ENCODE measurements around the gene MTERF4. TPM values are rescaled to one million over a fixed set of nuclear protein-coding genes. Genes with fewer than 3 reads are reported as not detected.

MTERF4 gene
- total RNA-seq, 1 experiment from 2014 or later, result 32.4 TPM

DNA sequence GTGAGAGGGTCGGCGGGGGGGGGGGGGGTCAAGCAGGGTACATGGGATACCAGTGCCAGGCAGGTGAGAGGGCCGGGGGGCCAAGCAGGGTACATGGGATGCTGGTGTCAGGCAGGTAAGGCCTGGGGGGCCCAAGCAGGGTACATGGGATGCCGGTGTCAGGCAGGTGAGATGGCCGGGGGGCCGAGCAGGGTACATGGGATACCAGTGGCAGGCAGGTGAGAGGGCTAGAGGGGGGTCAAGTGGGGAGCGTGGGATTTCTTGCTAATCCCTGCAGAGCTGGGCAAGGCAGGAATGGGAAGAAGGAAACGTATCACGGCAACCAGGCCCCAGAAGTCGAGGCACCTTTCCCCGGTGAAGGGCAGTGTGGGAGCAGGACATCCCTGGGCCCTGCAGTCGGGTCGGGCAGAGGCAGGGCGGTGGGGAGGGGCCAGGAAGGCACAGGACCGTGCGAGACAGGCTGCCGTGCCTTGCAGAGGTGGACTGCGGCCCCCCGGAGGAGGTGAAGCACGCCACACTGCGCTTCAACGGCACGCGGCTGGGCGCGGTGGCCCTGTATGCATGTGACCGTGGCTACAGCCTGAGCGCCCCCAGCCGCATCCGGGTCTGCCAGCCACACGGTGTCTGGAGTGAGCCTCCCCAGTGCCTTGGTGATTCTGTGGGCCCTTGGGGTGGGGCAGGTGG is 49.3 kb downstream of the MTERF4 start:
- Histone ChIP-seq H3K27me3 (ENCODE audit: control insufficient read depth, insufficient read depth, low read length) (no peaks in the 10 kb centered on the region), H3K4me3 (ENCODE audit: insufficient read depth, low read depth, low read length) (no peak overlapping the region), H3K36me3 (replicated peaks; ENCODE audit: control insufficient read depth, insufficient read depth, low read length) (no peaks in the 10 kb centered on the region)
- DNase-seq, result peak; percentile 45

- no peaks in the 10 kb centered on the region for H3K27me3 ChIP-seq (ENCODE audit: control insufficient read depth, insufficient read depth, low read length)
- H3K36me3 ChIP-seq (replicated peaks; ENCODE audit: control insufficient read depth, insufficient read depth, low read length), result no peaks in the 10 kb centered on the region
- H3K4me3 ChIP-seq (ENCODE audit: insufficient read depth, low read depth, low read length), result no peak overlapping the region
- DNase-seq, result no peak
Measured at GRCh38 chr2:241051578-241052487, 50.3 kb downstream of the MTERF4 start.

DNA sequence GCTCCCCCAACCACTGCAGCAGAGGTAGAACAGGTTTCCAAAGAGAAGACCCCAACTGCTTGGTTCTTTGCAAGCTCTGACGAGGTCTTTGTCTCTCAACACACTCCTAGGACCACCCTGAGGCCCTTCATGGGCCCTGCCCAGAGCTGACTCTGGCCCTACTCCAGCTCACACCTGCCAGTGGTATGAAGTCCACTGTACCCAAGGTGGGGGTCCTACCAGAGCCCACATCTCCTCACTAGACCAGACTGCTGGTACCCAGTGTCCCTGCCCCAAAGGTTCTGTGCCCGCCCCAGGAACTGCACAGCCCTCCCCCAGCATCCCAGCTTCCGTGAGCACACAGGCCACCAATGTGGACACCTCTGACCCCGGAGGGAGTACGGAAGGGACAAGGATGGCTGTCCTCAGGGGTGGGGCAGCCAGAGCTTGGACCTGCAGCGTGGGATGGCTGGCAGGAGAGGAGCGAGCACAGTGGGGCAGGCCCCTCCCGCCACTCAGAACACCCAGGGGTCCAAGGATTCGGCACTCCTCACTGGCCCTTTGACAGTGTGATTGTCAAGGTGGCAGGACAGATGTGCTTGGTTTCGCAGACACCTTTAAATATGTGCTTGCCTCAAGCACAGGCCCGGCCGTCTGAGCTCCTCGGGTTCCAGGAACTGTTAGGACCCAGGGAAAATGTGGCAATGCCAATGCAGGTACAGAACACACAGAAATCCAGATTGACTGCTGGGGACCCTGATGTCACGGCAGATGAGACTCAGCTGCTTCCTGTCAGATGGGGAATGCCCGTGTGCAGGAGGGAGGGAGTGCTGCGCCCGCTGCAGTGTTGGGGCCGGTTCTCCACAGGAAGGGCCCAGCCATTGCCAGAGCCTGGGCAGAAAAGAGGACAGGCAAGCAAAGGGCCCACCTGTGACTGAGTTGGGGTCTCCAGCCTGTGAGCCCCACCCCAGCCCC is 51.2 kb downstream of the MTERF4 start:
- Histone ChIP-seq H3K27me3 (ENCODE audit: control insufficient read depth, insufficient read depth, low read length) (no peaks in the 10 kb centered on the region), H3K4me3 (ENCODE audit: insufficient read depth, low read depth, low read length) (no peak overlapping the region), H3K36me3 (replicated peaks; ENCODE audit: control insufficient read depth, insufficient read depth, low read length) (no peaks in the 10 kb centered on the region)
- DNase-seq, result no peak

DNA sequence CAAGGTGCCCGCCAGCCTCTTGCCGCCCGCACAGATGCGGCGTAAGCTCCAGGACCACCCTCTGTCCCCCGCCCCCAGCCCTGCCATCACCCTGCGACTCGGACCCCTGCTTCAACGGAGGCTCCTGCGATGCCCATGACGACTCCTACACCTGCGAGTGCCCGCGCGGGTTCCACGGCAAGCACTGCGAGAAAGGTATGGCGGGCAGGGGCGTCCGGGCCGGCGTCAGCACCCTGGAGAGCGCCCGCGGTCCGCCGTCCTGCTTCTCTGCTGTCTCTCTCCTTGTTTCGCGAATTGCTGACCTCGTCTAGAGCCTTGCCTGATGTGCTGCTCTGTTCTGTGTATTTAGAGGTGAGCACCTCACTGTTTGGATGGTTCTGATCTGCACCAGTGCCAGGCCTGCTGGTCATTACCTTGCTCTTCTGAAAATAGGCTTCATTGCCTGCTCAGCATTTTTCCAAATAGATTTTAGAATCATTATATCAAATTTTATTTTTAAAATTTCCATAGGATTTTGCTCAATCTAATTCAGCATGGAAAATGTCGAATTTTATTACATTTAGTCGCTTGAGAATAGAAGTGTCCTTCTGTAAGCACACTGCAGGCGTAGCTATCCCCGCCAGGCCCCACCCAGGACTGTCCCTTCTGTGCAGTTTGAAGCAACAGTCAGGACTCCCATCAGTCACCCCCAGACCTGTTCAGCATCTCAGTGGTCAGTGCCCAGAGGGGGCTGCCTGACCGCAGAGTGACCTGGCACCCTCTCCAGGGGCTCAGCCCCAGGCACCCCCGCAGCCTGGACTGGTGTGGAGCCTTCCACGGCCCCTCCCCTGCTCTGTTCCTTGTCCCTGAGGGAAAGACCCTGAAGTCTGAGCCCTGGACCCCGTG is 52.1 kb downstream of the MTERF4 start:
- Histone ChIP-seq H3K27me3 (ENCODE audit: control insufficient read depth, insufficient read depth, low read length) (no peaks in the 10 kb centered on the region), H3K4me3 (ENCODE audit: insufficient read depth, low read depth, low read length) (no peak overlapping the region), H3K36me3 (replicated peaks; ENCODE audit: control insufficient read depth, insufficient read depth, low read length) (no peaks in the 10 kb centered on the region)
- peak; percentile 92 for DNase-seq

- H3K27me3 ChIP-seq (ENCODE audit: control insufficient read depth, insufficient read depth, low read length), result no peaks in the 10 kb centered on the region
- peak; percentile 19 for DNase-seq
- H3K36me3 ChIP-seq (replicated peaks; ENCODE audit: control insufficient read depth, insufficient read depth, low read length), result no peaks in the 10 kb centered on the region
Measured at GRCh38 chr2:241048949-241049343, 53.1 kb downstream of the MTERF4 start.

DNA sequence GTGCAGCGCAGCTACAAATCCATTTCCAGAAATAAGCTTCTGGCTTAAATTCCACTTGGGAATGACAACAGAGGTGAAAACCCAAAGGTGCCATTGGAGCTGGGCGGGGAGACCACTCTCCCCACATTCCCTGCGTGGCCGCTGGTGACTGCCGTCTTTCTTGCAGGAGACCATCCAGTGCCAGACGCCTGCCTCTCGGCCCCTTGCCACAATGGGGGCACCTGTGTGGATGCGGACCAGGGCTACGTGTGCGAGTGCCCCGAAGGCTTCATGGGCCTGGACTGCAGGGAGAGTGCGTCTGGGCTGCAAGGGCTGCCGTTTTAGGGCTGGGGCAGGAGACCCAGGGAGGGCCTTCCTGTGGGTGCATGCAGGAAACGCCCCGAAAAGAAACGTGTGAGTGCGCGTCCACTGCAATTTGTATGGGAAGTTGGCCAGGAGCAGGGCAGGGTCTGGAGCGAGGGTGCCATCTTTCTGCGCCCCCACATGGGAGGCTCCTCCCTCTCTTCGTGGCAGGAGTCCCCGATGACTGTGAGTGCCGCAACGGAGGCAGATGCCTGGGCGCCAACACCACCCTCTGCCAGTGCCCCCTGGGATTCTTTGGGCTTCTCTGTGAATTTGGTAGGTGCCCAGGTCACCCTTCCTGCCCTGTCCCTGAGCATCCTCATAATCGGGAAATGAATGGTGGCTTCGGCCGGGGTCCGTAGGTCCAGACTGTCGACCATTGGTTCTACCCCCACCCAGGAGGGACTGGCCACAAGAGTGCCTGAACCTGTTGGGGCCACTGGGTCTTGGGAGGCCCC is 53.7 kb downstream of the MTERF4 start:
- no peak for DNase-seq
- H3K36me3 ChIP-seq (replicated peaks; ENCODE audit: control insufficient read depth, insufficient read depth, low read length), result no peaks in the 10 kb centered on the region
- H3K27me3 ChIP-seq (ENCODE audit: control insufficient read depth, insufficient read depth, low read length), result no peaks in the 10 kb centered on the region
- H3K4me3 ChIP-seq (ENCODE audit: insufficient read depth, low read depth, low read length), result no peak overlapping the region

More at GRCh38 chr2:241048949-241049343, 53.1 kb downstream of the MTERF4 start:
- H3K4me3 ChIP-seq (ENCODE audit: insufficient read depth, low read depth, low read length), result no peak overlapping the region

DNA sequence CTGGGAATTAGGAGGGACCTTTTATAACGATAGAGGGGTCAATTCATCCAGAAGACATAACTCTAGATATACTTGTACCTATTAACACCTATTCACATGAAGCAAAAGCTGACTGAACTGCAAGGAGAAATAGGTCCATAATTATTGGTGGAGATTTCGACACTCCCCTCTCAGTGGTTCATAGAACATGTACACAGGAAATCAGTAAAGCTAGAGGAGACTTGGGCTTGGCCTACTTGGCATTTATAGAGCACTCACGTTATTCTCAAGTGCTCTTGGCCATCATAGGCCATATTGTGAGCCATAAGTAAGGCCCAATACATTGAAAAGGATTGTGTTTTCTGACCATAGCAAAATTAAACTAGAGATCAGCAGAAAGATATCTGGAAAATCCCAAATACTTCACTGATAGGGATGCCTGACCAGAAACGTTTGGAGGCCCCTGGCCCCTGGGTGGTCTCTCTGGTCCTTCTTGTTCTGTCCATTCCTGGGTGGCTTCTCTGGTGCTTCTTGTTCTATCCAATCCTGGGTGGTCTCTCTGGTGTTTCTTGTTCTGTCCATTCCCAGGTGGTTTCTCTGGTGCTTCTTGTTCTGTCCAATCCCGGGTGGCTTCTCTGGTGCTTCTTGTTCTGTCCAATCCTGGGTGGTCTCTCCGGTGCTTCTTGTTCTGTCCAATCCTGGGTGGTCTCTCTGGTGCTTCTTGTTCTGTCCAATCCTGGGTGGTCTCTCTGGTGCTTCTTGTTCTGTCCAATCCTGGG is 54.7 kb downstream of the MTERF4 start:
- Histone ChIP-seq H3K36me3 (replicated peaks; ENCODE audit: control insufficient read depth, insufficient read depth, low read length) (no peaks in the 10 kb centered on the region), H3K27me3 (ENCODE audit: control insufficient read depth, insufficient read depth, low read length) (no peaks in the 10 kb centered on the region), H3K4me3 (ENCODE audit: insufficient read depth, low read depth, low read length) (no peak overlapping the region)
- DNase-seq, result no peak

Other genes starting within 250 kb of the MTERF4 start
- not detected in 2 replicates for gene AGXT, start 233.5 kb downstream of the MTERF4 start, total RNA-seq (2014; rRNA removed; shearing (Covaris generic))
- not detected in 2 replicates for gene MAB21L4, start 206.1 kb downstream of the MTERF4 start, total RNA-seq (2014; rRNA removed; shearing (Covaris generic))
- gene CROCC2, start 196.0 kb downstream of the MTERF4 start, total RNA-seq (2014; rRNA removed; shearing (Covaris generic)), result 0.38 TPM in 1 of 2 replicates, not detected in the other
- gene SNED1, start 103.7 kb downstream of the MTERF4 start, total RNA-seq (2014; rRNA removed; shearing (Covaris generic)), result 0.52 and 1.1 TPM in 2 replicates
- gene PASK, start 47.2 kb upstream of the MTERF4 start, total RNA-seq (2014; rRNA removed; shearing (Covaris generic)), result 20.4 and 20.6 TPM in 2 replicates
- gene PPP1R7, start 48.2 kb upstream of the MTERF4 start, total RNA-seq (2014; rRNA removed; shearing (Covaris generic)), result 32.1 and 36.9 TPM in 2 replicates
- 2.0 and 4.0 TPM in 2 replicates for gene ANO7, start 86.4 kb upstream of the MTERF4 start, total RNA-seq (2014; rRNA removed; shearing (Covaris generic))
- 362 and 415 TPM in 2 replicates for gene HDLBP, start 213.4 kb upstream of the MTERF4 start, total RNA-seq (2014; rRNA removed; shearing (Covaris generic))
- 249 and 274 TPM in 2 replicates for gene SEPTIN2, start 213.6 kb upstream of the MTERF4 start, total RNA-seq (2014; rRNA removed; shearing (Covaris generic))